ENCODE measurements around the gene RNF34.
A peak's percentile ranks its signal among the peaks of the same experiment; 100 is the strongest.
"Not testable (repeated sequence)": the region's sequence is repeated elsewhere in the genome, so short reads cannot be mapped to it uniquely, and the experiment has no call there.

The RNF34 gene, protein sequence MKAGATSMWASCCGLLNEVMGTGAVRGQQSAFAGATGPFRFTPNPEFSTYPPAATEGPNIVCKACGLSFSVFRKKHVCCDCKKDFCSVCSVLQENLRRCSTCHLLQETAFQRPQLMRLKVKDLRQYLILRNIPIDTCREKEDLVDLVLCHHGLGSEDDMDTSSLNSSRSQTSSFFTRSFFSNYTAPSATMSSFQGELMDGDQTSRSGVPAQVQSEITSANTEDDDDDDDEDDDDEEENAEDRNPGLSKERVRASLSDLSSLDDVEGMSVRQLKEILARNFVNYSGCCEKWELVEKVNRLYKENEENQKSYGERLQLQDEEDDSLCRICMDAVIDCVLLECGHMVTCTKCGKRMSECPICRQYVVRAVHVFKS

DNA sequence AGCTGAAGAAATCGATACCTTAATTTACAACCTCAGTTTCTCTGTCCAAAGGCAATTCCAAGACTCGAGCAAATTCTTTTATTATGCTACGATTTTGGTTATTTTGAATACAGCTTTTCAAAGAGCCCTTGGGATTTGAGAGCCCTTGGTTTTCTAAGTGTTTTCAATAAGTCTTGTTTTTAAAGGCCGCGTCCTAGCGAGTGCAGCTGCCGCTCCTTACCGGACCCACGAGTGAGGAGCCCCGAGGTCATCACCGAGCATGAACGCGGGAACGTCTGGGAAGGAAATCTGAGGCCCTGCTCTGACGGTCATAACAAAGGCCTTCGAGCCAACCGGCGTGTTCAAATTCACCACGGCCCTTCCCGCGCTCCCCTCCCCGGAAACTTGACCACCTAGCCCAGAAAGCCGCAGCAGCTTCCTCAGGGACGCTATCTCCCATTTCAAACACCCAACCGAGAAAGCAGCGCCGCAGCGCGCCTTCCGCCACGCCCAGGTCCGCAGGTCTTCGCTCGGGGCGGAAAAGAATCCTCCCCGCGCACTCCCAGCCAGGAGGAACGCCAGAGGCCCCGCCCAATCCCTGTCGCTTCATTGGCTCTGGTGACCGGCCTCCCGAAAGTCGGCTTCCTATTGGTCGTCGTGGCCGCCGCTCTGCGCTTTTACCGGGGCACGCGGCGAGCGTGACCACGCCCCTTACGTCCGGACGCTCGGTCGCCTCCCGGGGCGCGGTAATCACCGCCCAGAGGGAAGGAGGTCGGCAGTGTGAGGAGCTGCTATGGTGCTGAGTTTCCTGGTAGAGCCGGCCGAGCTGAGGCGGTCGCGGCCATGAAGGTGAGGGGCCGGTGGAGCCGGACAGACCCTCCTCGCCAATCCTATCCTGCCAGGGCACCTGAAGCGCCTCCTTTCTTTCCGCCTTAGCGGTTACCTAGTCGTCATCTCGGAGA is at the start of gene RNF34:
RNF34 (plus strand) TSS at position 728 of the 941 bp plus-strand sequence; CDS start at position 823, 95 bp downstream.
- DNase-seq = peak; percentile 97

DNA sequence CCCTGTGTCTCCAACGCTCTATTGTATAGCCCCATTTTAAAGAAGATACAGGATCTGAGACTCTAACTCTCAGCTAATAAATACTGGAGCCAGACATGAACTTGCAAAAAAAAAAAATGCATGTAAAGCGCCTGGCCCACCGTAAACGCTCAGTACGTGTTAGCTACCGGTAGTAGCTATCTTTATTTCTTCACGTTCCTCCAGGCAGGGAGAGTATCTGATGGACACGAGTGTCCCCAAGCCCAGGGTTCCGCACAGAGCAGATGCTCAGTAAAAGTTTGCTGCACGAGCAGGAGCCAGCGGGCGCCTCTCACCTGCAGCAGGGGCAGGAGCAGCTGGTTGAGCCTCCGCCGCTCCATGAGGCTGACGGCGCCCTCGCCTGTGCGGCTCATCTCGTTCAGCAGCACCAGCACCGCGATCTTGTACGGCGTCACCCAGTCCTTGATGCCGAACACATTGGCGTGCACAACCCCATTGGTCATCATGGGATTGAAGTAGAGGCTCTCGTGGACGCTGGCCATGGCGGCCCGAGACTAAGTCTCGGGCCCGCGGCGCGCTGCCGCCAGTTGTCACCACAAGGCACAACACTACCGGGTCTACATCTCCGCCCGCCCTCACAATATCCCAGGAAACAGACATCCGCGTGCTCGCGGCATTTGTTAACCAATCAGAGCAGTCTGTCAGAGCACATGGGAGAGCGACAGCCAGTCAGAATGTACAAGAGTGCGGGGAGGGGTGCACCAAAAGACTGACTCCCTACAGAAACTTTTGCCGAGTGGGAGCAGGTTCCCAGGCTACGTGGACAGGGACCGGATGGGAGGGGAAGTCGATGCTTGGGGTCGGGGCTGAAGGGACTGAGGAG is 47.9 kb upstream of the RNF34 start, which contains the start of gene ANAPC5:
ANAPC5 (minus strand) TSS at position 592 of the 862 bp plus-strand sequence; CDS start at position 521, 71 bp downstream.
- DNase-seq = peak; percentile 98

DNA sequence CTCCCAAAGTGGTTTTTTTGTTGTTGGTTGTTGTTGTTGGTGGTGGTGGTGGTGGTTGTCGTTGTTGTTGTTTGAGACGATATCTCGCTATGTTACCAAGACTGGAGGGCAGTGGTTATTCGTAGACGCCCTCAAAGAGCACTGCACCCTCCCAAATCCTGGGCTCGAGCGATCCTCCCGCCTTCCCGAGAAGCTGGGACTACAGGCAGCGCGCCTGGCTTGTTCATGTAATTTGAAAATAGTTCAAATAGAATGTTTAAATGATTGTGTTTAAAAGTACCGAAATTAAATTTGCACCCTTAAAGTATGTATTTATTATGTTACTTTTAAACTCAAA is 47.3 kb upstream of the RNF34 start:
- no peak for DNase-seq

DNA sequence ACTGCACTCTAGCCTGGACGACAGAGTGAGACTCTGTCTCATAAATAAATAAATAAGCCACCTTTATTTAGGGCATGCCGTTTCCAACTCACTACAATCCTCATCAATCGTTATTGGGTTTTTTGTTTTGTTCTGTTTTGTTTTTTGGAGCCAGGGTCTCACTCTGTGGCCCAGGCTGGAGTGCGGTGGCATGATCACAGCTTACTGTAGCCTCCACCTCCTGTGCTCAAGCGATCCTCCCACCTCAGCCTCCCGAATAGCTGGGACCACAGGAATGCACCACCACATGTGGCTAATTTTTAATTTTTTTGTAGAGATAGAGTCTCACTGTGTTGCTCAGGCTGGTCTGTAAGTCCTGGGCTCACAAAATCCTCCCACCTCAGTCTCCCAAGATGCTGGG is 44.1 kb upstream of the RNF34 start:
- DNase-seq = no peak

DNA sequence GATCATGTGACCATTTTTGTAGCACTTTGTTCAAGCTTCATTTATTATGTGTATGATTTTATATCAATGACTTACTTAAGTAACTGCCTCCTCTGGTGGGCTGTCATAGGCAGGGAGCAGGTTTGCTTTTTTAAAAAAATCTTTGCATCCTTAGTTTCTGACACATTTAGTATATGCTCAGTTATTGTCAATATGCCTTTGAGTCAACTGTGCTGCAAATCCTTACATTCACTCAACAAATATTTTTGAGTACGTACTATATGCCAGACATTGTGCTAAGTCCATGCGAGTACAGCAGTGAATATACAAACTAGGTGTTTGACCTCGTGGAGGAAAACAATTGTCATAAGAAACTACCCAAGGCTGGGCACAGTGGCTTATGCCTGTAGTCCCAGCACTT is 43.3 kb upstream of the RNF34 start:
- no peak for DNase-seq

DNA sequence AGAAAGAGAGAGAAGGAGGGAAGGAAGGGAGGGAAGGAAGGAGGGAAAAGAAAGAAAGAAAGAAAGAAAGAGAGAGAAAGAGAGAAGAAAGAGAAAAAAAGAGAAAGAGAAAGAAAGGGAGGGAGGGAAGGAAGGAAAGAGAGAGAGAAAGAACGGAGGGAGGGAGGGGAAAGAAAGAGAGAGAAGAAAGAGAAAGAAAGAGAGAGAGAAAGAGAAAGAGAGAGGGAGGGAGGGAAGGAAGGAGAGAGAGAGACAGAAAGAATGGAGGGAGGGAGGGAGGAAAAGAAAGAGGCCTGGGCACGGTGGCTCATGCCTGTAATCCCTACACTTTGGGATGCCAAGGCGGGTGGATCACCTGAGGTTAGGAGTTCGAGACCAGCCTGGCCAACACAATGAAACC is 42.6 kb upstream of the RNF34 start:
- DNase-seq = no peak

DNA sequence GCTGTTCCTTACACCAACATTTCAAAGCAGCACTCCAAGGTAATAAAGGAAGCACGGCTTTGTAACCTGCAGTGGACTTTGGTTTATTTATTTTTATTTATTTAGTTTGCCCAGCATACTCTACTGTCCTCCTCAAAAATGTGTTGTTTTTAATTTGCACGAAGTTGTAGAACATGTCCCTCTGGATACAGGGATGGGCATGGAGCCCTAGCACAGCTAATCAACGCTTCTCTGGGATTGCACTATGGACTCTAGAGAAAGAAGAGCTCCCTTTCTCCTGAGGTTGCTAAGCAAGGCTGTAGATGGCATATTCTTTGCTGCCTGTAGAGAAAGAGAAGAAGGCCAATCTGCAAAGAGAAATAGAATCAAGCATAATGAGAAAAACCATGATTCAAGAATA is 41.8 kb upstream of the RNF34 start:
- DNase-seq = no peak

DNA sequence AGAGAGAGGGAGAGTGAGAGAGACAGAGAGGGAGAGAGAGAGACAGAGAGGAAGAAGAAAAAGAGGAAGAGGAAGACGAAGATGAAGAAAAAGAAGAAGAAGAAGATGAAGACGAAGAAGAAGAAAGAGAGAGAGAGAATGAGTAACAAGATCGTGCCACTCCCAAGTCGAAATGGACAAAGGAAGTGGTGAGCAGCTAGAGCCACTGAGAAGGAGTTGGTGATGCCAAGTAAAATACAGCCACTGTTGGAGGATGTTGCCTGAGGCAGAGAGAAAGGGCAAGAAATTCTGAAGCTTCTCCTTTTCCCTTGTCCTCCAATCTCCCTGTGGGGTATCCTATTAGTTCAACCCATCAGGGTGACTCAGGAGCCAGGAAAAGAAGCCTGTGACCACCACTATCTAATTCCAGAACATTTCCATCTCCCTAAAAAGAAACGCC is 35.2 kb upstream of the RNF34 start:
- DNase-seq = no peak

DNA sequence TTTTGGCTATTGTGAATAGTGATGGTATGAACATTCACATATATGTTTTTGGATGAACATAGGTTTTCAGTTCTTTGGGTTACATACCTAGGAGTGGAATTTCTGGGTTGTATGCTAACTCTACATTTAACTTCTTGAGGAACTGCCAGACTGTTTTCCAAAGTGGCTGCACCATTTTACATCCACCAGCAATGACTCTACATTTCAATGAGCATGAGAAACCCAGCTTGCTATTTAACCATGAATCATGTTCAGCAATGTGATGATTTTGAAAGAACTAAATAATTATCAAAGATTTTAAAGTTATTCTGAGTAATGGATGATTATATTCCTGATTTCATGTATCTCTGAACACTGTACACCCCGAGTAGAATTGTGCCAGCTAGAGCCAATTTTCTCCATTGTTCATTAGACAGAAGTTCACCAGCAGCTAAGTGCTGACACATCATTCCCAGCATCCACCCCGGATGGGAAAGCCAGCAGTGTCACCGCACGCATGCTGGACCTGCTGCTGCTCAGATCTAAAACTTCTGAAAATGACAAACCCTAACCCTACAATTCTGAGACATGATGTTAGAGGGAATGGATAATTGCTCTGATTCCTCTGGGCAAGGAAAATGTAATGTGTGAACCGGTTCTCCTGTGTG is 34.4 kb upstream of the RNF34 start:
- DNase-seq = no peak

DNA sequence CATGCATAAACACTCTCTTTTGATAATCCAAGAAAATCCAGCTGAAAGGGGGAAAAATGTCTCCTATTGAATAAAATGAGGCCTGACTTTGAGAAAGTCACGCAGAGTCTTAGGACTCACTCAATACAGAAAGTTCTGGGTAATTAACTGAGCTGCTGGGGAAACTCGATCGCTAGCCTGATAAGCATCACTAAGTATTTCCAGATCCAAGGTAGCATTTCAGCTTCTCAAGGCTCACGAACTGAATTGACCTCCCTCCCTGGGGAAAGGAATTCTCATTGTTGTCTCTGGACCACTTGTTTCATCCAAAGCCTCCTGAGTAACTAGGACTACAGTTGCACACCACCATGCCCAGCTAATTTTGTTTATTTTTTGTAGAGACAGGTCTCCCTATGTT is 33.9 kb upstream of the RNF34 start:
- DNase-seq = no peak

DNA sequence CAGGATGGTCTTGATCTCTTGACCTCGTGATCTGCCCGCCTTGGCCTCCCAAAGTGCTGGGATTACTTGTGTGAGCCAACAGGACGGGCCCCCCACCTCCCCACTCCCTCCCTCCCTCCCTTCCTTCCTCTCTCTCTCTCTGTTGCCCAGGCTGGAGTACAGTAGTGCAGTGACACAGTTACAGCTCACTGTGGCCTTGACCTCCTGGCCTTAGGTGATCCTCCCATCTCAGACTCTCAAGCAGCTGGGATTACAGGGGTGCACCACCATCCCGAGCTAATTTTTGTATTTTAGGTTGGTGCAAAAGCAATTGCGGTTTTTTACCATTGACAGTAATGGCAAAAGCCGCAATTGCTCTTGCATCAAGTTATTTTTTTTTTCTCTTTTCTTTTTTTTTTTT is 28.5 kb upstream of the RNF34 start:
- DNase-seq = no peak

DNA sequence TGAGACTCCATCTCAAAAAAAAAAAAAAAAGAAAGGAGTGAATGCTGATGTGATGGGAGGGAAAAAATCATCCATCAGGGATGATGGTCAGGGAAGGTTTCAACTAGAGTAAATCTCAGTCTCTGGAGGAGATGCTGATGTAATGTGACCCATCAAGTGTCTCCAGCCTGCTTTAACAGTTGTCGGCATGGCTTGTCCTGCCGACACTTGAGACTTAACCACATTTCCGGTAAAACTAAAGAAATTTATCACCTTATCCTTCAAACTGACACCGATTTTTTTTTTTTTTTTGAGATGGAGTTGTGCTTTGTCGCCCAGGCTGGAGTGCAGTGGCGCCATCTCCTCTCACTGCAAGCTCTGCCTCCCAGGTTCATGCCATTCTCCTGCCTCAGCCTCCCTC is 26.2 kb upstream of the RNF34 start:
- DNase-seq = no peak

DNA sequence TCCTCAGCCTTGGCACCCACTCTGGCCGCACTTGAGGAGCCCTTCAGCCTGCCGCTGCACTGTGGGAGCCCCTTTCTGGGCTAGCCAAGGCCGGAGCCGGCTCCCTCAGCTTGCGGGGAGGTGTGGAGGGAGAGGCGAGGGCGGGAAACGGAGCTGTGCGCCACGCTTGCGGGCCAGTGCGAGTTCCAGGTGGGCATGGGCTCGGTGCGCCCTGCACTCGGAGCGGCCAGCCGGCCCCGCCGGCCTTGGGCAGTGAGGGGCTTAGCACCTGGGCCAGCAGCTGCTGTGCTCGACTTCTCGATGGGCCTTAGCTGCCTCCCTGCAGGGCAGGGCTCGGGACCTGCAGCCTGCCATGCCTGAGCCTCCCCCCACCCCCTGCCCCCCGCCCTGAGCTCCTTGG is 25.6 kb upstream of the RNF34 start:
- not testable (repeated sequence) for DNase-seq

DNA sequence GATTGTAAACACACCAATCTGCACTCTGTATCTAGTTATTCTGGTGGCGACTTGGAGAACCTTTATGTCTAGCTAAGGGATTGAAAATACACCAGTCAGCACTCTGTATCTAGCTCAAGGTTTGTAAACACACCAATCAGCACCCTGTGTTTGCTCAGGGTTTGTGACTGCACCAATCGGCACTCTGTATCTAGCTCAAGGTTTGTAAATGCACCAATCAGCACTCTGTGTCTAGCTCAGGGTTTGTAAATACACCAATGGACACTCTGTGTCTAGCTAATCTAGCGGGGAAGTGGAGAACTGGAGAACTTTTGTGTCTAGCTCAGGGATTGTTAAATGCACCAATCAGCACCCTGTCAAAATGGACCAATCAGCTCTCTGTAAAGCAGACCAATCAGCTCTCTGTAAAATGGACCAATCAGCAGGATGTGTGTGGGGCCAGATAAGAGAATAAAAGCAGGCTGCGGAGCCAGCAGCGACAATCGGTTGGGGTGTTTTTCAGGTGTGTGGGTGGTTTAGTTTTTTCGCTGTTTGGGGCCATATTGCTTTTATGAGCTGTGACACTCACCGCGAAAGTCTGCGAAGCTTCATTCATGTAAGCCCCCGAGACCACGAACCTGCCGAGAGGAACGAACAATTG is 24.9 kb upstream of the RNF34 start:
- not testable (repeated sequence) for DNase-seq

DNA sequence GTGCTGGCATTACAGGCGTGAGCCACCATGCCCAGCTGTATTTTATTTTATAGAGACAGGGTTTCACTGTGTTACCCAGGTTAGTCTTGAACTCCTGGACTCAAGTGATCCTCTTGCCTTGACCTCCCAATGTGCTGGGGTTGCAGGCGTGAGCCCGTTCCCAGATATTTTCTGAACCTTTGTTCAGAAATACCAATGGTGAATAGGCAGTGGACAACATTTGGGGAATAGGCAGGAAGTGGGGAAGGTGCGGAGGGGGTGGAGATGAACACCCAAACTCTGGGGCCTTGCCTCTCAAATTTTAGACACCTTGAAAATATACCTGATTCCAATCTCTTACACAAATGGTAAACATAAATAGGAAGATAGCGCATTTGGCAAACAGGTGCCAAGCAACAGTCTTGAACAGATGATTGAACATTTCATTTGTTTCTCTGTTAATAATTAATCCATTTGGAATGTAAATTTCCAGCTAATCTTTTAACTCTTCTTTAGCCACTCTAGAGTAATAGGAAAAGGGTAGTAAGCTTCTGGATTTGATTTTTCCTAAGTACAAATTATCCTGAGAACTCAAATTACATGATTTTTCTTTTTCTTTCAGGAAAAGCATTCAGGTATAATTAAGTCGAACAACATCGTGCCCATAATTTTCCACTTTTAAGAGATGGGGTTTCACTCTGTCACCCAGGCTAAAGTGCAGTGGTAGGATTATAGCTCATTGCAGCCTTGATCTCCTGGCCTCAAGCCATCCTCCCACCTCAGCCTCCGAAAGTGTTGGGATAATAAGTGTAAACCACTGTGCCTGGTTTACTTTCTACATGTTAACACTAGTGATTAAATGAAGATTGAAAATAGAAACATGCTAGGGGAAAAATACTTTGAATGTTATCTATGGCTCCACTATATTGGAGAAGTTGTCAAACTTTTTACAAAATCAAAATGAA is 22.9 kb upstream of the RNF34 start:
- DNase-seq = no peak

DNA sequence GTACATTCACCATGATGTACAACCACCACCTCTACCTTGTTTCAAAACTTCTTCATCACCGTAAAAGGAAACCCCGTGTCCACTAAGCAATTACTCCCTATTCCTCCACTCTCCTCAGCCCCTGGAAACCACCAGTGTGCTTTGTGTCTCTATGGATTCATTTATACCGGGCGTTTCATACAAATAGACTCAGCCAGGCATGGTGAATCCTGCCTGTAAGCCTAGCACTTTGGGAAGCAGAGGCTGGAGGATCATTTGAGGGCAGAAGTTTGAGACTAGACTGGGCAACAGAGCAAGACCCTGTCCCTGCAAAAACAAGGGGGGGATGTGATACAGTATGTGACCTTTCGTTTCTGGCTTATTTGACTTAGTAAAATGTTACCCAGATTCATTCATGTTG is 21.2 kb upstream of the RNF34 start:
- no peak for DNase-seq

DNA sequence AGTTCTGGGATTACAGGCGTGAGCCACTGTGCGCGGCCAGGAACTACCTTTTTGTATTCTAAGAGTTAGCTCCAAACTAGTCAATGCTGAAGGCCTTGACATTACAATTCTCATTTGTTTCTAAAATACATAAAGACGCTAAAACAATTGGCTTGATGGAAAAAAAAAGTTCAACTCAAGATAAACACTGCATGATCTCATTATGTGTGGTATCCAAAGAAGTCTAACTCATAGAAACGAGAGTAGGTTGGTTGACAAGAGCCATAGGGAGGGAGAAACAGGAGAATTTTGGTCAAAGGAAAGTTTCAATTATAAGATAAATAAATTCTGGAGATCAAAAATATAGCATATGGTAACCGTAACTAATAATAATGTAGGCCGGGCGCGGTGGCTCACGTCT is 20.0 kb upstream of the RNF34 start:
- DNase-seq = no peak

DNA sequence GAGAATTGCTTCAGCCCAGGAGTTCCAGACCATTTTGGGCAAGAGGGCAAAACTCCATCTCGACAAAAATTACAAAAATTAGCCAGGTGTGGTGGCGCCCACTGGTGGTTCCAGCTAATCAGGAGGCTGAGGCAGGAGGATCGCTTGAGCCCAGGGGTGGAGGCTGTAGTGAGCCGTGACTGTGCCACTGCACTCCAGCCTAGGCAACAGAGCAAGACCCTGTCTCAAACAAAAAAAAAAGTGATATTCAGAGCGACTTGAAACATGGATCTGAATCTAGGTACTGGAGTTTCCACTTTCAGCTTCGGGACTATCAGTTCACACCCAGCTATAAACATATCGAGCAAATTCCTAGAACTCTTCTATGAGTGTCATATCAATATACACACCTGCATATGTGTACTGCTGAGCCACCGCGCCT is 16.3 kb upstream of the RNF34 start:
- no peak for DNase-seq

DNA sequence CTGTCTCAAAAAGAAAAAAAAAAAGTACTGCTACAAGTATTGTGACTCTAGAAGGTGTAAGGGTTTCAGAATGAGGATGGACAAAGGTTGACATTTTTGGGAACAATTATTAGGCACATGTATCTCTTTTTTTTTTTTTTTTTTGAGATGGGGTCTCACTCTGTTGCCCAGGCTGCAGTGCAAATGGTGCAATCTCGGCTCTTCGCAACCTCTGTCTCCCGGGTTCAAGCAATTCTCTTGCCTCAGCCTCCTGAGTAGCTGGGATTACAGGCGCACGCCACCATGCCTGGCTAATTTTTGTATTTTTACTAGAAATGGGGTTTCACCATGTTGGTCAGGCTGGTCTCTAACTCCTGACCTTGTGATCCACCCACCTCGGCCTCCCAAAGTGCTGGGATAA is 15.0 kb upstream of the RNF34 start:
- not testable (repeated sequence) for DNase-seq

DNA sequence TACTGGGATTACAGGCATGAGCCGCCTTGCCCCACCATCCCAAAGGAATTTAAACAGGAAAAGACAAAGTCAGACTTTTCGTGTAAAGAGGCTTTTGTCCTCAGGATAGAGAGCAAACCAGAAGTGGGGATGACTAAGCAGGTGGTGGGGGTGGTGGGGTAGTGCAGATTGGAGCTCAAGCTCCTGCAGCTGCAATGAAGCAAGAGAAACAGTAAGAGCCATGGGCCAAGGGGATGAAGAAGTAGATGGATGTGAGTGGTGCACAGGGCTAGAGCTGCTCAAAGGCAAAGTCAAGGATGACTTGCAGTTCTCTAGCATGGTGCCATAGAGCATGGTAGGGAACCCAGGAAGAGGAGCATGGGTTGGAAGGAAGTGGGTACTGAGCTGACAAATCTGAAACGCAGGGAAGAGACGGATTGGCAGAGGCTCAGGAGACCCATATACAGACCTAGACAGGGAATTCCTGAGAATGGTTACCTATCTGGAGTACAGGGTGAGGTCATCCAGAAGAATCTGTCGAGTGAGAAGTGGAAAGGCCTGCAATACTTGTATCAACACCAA is 11.4 kb upstream of the RNF34 start:
- no peak for DNase-seq

Measured in DMS79 (cell line).